Measurements from ENCODE around the gene PLCD1. TPM values are rescaled to one million over a fixed set of nuclear protein-coding genes. Genes with fewer than 3 reads are reported as not detected.

The PLCD1 gene
- total RNA-seq, 4 donors from 2014 or later, result 30.2 to 55.4 (median 43.8) TPM

DNA sequence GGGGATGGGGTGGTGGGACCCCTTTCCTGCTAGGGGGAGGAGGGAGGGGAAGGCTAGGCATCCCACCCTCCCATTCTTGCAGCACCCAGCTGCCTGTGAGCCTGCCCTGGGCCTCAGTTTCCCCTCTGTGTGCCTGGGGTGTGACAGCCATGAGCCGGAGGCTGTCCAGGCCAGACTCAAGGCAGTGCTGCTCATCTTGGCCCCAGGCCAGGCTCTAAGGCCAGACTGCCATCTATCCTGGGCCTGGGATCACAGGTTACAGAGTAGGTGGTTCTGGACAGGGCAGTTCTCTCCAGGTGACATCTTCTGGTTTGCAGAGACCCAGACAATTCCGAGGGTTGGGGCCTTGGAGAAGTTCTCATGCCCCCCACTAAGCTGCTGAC is 42.1 kb downstream of the PLCD1 start:
- no peak for TF ChIP-seq POLR2A (IDR thresholded peaks at IDR 0.05)
- TF ChIP-seq, protein P1, sequence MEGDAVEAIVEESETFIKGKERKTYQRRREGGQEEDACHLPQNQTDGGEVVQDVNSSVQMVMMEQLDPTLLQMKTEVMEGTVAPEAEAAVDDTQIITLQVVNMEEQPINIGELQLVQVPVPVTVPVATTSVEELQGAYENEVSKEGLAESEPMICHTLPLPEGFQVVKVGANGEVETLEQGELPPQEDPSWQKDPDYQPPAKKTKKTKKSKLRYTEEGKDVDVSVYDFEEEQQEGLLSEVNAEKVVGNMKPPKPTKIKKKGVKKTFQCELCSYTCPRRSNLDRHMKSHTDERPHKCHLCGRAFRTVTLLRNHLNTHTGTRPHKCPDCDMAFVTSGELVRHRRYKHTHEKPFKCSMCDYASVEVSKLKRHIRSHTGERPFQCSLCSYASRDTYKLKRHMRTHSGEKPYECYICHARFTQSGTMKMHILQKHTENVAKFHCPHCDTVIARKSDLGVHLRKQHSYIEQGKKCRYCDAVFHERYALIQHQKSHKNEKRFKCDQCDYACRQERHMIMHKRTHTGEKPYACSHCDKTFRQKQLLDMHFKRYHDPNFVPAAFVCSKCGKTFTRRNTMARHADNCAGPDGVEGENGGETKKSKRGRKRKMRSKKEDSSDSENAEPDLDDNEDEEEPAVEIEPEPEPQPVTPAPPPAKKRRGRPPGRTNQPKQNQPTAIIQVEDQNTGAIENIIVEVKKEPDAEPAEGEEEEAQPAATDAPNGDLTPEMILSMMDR (IDR thresholded peaks at IDR 0.05), result no peak
- peak in 1 of 2 donors; percentile 72 for DNase-seq (ENCODE audit: low spot score in 2 of 2)
- intact Hi-C loops (cut with DNase I; ENCODE audit: low total_unique reads), result no loop called here
- 60 to 83% methylated on average over 1 of the region's 2 CpGs for WGBS, 2 donors
- no peak overlapping the region for H3K4me3 ChIP-seq (ENCODE audit: low read depth, poor library complexity, severe bottlenecking)

DNA sequence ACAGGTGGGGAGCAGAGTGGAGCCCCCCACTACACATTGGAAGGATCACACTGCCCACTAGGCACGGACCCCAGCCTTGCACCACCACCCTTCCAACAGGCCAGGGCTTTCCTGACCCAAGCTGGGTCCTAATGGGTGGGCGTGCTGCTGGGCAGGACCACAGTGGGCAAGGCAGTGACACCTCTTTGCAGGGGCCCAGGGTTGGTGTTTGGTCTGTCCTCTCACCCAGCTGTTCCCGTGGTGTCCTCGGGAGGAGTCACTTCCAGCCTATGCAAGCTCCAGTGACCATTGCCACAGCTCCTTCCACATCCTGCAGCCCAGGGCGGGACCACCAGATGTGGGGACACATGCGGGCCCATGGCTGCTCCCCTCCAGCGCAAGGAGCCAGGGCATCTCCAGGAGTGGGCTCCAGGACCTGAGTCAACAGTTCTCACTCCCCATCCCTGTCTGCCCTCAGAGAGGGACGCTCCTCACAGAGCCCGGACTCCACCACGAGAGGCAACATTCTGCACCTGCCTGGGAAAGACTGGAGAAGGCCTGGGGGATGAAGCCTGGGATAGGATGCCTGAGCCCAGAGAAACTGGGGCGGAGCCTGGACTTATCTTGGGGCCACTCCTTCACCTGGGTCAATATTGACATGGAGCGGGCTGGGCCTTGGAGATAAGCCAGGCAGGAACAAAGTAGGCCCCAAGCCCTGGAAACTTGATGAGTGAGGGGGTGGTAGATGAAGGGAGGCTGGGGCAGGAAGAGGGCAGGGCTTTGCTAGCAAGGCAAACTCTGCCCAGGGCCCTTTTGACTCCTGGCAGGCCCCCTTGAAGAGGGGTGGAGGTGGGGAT is 42.7 kb downstream of the PLCD1 start:
- no peak overlapping the region for H3K4me3 ChIP-seq (ENCODE audit: low read depth, poor library complexity, severe bottlenecking)
- peak in 1 of 2 donors; percentile 82 for DNase-seq (ENCODE audit: low spot score in 2 of 2)
- intact Hi-C loops (cut with DNase I; ENCODE audit: low total_unique reads), result no loop called here

DNA sequence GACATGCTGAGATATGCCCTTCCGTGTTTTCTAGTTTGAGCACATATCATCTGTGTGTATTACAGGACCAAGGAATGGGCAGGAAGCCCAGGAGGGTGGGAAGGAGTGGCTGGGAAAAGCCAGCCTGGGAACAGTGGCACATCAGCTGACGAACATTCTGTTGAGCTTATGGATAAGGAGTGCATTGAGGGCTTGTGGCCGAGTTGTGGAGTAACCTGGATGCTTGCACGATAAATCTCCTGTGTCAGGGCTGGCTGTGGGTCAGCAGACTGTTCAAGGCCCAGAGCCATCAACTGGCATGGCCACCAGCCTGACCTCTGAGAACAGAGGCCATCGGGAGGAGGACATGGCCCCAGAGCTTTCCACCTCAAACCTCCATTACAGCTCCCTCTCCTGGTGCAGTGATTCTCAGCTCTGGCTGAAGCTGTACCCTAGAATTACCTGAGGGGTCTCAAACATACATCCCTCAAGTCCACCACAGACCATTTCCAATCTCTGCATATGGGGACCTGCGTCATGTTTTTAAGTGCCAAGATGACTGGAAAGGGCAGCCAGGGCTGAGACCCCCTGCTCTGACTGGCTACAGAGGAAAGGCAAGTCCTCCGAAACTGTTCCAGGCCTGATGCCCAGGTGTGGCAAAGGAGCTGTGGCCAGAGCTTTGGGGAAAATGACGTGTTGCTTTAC is 43.7 kb downstream of the PLCD1 start:
- DNase-seq (ENCODE audit: low spot score in 2 of 2), result peak in 1 of 2 donors; percentile 82
- 59 to 64% methylated on average over 8 of the region's 8 CpGs for WGBS, 2 donors
- intact Hi-C loops (cut with DNase I; ENCODE audit: low total_unique reads), result no loop called here
- H3K4me3 ChIP-seq (ENCODE audit: low read depth, poor library complexity, severe bottlenecking), result no peak overlapping the region
- TF ChIP-seq, protein P1 (IDR thresholded peaks at IDR 0.05), result no peak
- no peak for TF ChIP-seq POLR2A (IDR thresholded peaks at IDR 0.05)

More for the DNA sequence above, 42.7 kb downstream of the PLCD1 start:
- TF ChIP-seq, protein P1 (IDR thresholded peaks at IDR 0.05), result no peak
- no peak for TF ChIP-seq POLR2A (IDR thresholded peaks at IDR 0.05)
- WGBS, 2 donors, result 67 to 69% methylated on average over 11 to 12 of the region's 12 CpGs

DNA sequence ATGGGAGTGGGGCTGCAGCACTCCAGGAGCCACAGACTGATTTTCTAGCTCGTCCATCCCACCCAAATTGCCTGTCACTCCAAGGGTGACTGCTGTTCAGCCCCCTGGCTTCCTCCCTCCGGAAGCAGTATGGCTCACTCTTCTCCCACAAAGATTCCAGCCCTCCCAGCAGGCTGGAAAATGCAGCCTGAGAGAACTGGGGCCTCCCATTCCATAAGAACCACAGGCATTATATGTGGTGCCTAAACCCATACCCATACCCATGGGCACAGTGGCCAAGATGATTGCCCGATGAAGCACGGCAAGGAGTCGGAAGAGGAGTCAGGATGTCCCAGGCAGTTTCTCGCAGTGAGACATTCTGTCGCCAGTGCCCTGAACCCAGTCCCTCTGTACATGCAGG is 44.8 kb downstream of the PLCD1 start:
- TF ChIP-seq, protein P1 (IDR thresholded peaks at IDR 0.05), result no peak

DNA sequence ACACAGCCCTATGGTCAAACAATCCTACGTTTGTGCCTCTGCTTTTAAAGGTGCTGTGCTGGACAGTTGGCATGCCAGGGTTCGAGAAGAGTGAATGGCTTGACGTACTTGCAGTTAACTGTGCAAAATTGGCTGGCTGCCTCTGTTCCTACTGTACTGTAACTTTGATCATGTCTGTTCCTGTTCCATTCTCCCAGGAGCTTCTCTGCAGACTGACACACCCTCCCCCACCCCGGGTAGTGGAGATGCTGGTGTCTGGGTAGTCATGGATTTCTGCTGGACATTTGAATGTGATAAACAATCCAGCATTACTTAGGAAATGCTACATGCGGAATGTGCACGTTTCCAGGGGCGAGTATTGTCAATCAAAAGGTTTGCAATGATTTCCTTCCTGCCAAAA is 45.4 kb downstream of the PLCD1 start:
- intact Hi-C loops (cut with DNase I; ENCODE audit: low total_unique reads), result no loop called here
- WGBS, 2 donors, result 64 to 67% methylated on average over 7 of the region's 7 CpGs
- H3K4me3 ChIP-seq (ENCODE audit: low read depth, poor library complexity, severe bottlenecking), result no peak overlapping the region
- DNase-seq (ENCODE audit: low spot score in 2 of 2), result peak in 1 of 2 donors; percentile 46
- TF ChIP-seq POLR2A (IDR thresholded peaks at IDR 0.05), result no peak
- TF ChIP-seq, protein P1 (IDR thresholded peaks at IDR 0.05), result no peak

More for the DNA sequence above, 44.8 kb downstream of the PLCD1 start:
- DNase-seq (ENCODE audit: low spot score in 2 of 2), result peak in 1 of 2 donors; percentile 66
- 86 to 94% methylated on average over 7 of the region's 7 CpGs for WGBS, 2 donors
- H3K4me3 ChIP-seq (ENCODE audit: low read depth, poor library complexity, severe bottlenecking), result no peak overlapping the region
- intact Hi-C loops (cut with DNase I; ENCODE audit: low total_unique reads), result no loop called here
